Upper lobe of left lung (tissue), 4 donors: ENCODE measurements around the gene RPL12.

Experiments
- EP300 ChIP-seq, 4 donors: sonication (generic); formaldehyde crosslinking; IDR thresholded peaks; one replicate each; pipeline ENCODE4 v1.5.1; 2017; ENCODE audit warnings: antibody characterized with exemption in 4 of 4, control low read depth in 2 of 4
- POLR2A ChIP-seq, 4 donors: fragments of 450-650 bp; IDR thresholded peaks; one replicate each; pipeline ENCODE4 v1.5.1; 2016 to 2017; ENCODE audit warnings: antibody characterized with exemption in 4 of 4, mild to moderate bottlenecking in 2 of 4
- POLR2AphosphoS5 ChIP-seq, 2 donors: sonication (generic); formaldehyde crosslinking; IDR thresholded peaks; one replicate each; pipeline ENCODE4 v1.5.1; 2017; ENCODE audit warnings: antibody characterized with exemption in 2 of 2
- TF ChIP-seq, protein P1 (sequence below), 6 experiments: fragments of 450-650 bp in 4 of 6; fragments of 200-600 bp in 2 of 6; sonication (generic) in 2 of 6; IDR thresholded peaks; one replicate each; pipeline ENCODE4 v1.5.1; 2016 to 2019; ENCODE audit warnings: antibody characterized with exemption in 6 of 6

DNA sequence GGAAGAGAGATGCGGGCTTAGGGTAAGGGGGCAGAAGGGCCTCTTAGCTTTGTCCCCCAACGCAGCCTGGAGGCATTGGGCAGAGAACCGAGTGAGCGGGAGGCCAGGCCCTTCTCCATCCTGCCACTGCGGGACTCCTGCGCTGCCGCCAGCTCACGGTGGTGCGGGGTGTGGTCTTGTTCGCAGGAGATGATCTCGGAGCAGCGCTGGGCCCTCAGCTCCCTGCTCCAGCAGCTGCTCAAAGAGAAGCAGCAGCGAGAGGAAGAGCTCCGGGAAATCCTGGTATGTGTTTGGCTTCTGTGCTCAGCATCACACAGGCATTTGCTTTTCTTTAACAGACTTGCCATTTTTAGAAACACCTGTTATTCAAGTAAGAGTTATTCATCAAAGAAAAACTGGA, 41.4 kb upstream of the RPL12 start:
- TF ChIP-seq, protein P1, sequence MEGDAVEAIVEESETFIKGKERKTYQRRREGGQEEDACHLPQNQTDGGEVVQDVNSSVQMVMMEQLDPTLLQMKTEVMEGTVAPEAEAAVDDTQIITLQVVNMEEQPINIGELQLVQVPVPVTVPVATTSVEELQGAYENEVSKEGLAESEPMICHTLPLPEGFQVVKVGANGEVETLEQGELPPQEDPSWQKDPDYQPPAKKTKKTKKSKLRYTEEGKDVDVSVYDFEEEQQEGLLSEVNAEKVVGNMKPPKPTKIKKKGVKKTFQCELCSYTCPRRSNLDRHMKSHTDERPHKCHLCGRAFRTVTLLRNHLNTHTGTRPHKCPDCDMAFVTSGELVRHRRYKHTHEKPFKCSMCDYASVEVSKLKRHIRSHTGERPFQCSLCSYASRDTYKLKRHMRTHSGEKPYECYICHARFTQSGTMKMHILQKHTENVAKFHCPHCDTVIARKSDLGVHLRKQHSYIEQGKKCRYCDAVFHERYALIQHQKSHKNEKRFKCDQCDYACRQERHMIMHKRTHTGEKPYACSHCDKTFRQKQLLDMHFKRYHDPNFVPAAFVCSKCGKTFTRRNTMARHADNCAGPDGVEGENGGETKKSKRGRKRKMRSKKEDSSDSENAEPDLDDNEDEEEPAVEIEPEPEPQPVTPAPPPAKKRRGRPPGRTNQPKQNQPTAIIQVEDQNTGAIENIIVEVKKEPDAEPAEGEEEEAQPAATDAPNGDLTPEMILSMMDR (IDR thresholded peaks at IDR 0.05) = no peak
- TF ChIP-seq EP300 (IDR thresholded peaks at IDR 0.05) (no peak), POLR2A (IDR thresholded peaks at IDR 0.05) (no peak), POLR2AphosphoS5 (IDR thresholded peaks at IDR 0.05) (no peak)
